ENCODE data around the gene BTBD6.

GRCh38 chr14:105201156-105201924, 47.0 kb upstream of the BTBD6 start:
- TF ChIP-seq BHLHE40 (IDR thresholded peaks at IDR 0.05; ENCODE audit: borderline replicate concordance) (no peak), CTBP1 (IDR thresholded peaks at IDR 0.05; ENCODE audit: borderline replicate concordance) (no peak)

All from HEK293T (cell line).